Osteoblast (primary cell): Measurements from ENCODE around the gene MINK1. TPM values are rescaled to one million over a fixed set of nuclear protein-coding genes. Genes with fewer than 3 reads are reported as not detected.
A peak's percentile ranks its signal among the peaks of the same experiment; 100 is the strongest.

Experiments
- DNase-seq: peaks from one replicate; pipeline ENCODE4 v3.0.0; 2011; ENCODE audit warnings: low spot score, mixed read lengths; ENCODE audit not compliant: insufficient read length; ENCODE audit errors: missing footprints
- H2AFZ ChIP-seq: 2 replicates; pipeline ENCODE4 v1.6.0; 2011; ENCODE audit warnings: mild to moderate bottlenecking, low read length
- H3K27ac ChIP-seq: 2 replicates; pipeline ENCODE4 v1.5.1; 2011; ENCODE audit warnings: mild to moderate bottlenecking, low read depth, low read length, moderate library complexity
- H3K27me3 ChIP-seq: 2 replicates; pipeline ENCODE4 v1.6.0; 2012; ENCODE audit warnings: mild to moderate bottlenecking, control low read depth, inconsistent platforms, low read length, moderate library complexity; ENCODE audit not compliant: insufficient read depth
- H3K36me3 ChIP-seq: 2 replicates; pipeline ENCODE4 v1.5.1; 2011; ENCODE audit warnings: mild to moderate bottlenecking, low read length, control low read depth, moderate library complexity; ENCODE audit not compliant: insufficient read depth
- H3K4me1 ChIP-seq: 2 replicates; pipeline ENCODE4 v1.5.1; 2011; ENCODE audit warnings: mild to moderate bottlenecking, low read length, control low read depth, moderate library complexity; ENCODE audit not compliant: insufficient read depth
- H3K4me2 ChIP-seq: 2 replicates; pipeline ENCODE4 v1.6.0; 2011; ENCODE audit warnings: mild to moderate bottlenecking, low read length; ENCODE audit not compliant: insufficient read depth
- H3K4me3 ChIP-seq: fragments of 200-600 bp; sonication (generic); 3 replicates; pipeline ENCODE4 v1.5.1; 2012; ENCODE audit warnings: mild to moderate bottlenecking, low read length, inconsistent platforms; ENCODE audit not compliant: insufficient read depth
- H3K79me2 ChIP-seq: 2 replicates; pipeline ENCODE4 v1.6.0; 2012; ENCODE audit warnings: mild to moderate bottlenecking, low read length, control low read depth, inconsistent platforms; ENCODE audit not compliant: insufficient read depth
- H3K9me3 ChIP-seq: 2 replicates; pipeline ENCODE4 v1.5.1; 2011; ENCODE audit warnings: low read depth, low read length, control low read depth
- H4K20me1 ChIP-seq: 2 replicates; pipeline ENCODE4 v1.6.0; 2012; ENCODE audit warnings: mild to moderate bottlenecking, low read length, control low read depth; ENCODE audit not compliant: insufficient read depth
- CTCF ChIP-seq: IDR thresholded peaks from 2 replicates; pipeline ENCODE4 v1.5.1; 2011; ENCODE audit warnings: mild to moderate bottlenecking, low read depth, low read length, moderate library complexity; ENCODE audit errors: extremely low read depth
- total RNA-seq: library from RNA; depleted of rRNA; stranded (reverse); fragments of >200 nt; gene quantifications from 2 replicates; pipeline ENCODE4 v1.2.3, GENCODE V29; 2012

MINK1 gene
- total RNA-seq, 1 donor = 34.4 TPM

- peaks cover 8% of the 10 kb centered on the region for H4K20me1 ChIP-seq
- no peak overlapping the region for H3K4me3 ChIP-seq
- peak; percentile 14 for DNase-seq
- H3K4me1 ChIP-seq = peaks cover 7% of the 10 kb centered on the region
- H2AFZ ChIP-seq = no peak overlapping the region
- TF ChIP-seq CTCF = no peak
- H3K36me3 ChIP-seq = peaks cover 18% of the 10 kb centered on the region
- no peaks in the 10 kb centered on the region for H3K9me3 ChIP-seq
- no peak overlapping the region for H3K27ac ChIP-seq
- H3K27me3 ChIP-seq = no peaks in the 10 kb centered on the region
- H3K79me2 ChIP-seq = peaks cover 22% of the 10 kb centered on the region
- H3K4me2 ChIP-seq = no peak overlapping the region
Measured at GRCh38 chr17:4800462-4801196, 32.5 kb upstream of the MINK1 start.

DNA sequence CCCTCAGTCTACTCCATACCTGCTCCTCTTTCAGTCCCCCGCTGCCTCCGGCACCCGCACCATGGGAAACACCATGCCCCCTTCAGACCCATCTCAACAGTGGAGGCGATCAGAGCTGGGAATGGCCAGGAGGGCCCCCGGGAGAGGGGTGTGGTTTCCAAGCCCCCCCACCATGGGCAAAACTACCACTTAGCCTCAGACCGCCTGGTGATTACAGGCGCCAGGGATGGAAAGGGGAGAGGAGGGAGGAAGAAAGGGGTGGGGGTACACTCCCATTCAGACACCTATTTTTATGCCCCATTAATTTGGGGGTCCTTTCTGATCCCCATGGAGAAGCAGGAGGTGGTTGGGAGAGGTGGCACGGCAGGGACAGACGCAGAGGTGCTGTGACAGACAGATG, 30.9 kb upstream of the MINK1 start, which contains the start of gene C17orf114:
C17orf114 (minus strand) TSS at position 101 of the 400 bp plus-strand sequence.
- DNase-seq = peak; percentile 46

DNA sequence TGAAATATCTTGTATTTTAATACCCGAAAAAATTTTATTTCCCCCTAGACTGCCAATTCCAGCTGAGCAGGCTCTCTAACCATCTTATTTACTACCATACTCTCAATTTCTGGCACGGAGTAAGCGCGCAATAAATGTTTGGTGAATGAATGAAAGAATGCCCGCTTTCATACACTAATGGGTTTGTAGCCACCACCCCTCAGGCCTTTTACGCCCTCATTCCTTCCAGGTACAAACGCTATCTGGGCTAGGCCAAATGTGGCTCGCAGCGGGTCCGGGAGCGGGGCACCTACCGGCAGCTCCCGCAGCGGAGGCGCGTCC, 26.7 kb upstream of the MINK1 start:
- peaks cover 3% of the 10 kb centered on the region for H3K79me2 ChIP-seq
- H3K4me2 ChIP-seq = peak overlapping the region; percentile 93
- peaks cover 13% of the 10 kb centered on the region for H3K4me1 ChIP-seq
- no peaks in the 10 kb centered on the region for H3K27me3 ChIP-seq
- H2AFZ ChIP-seq = peak overlapping the region; percentile 88
- no peak for DNase-seq
- peak overlapping the region; percentile 81 for H3K4me3 ChIP-seq
- peaks cover 23% of the 10 kb centered on the region for H3K36me3 ChIP-seq
- no peaks in the 10 kb centered on the region for H4K20me1 ChIP-seq
- H3K9me3 ChIP-seq = no peaks in the 10 kb centered on the region
- no peak for TF ChIP-seq CTCF
- no peak overlapping the region for H3K27ac ChIP-seq

More for the DNA sequence above, 30.9 kb upstream of the MINK1 start, which contains the start of gene C17orf114:
- no peaks in the 10 kb centered on the region for H3K9me3 ChIP-seq
- no peak within 1 kb of the TSS for H2AFZ ChIP-seq
- no peak within 1 kb of the TSS for H3K4me2 ChIP-seq
- no peak within 1 kb of the TSS for H3K27ac ChIP-seq
- no peak for TF ChIP-seq CTCF
- H3K79me2 ChIP-seq = peaks cover 9% of the 10 kb centered on the region
- no peaks in the 10 kb centered on the region for H3K27me3 ChIP-seq
- peaks cover 2% of the 10 kb centered on the region for H4K20me1 ChIP-seq
- H3K4me3 ChIP-seq = no peak within 1 kb of the TSS
- peaks cover 6% of the 10 kb centered on the region for H3K4me1 ChIP-seq
- peaks cover 18% of the 10 kb centered on the region for H3K36me3 ChIP-seq

DNA sequence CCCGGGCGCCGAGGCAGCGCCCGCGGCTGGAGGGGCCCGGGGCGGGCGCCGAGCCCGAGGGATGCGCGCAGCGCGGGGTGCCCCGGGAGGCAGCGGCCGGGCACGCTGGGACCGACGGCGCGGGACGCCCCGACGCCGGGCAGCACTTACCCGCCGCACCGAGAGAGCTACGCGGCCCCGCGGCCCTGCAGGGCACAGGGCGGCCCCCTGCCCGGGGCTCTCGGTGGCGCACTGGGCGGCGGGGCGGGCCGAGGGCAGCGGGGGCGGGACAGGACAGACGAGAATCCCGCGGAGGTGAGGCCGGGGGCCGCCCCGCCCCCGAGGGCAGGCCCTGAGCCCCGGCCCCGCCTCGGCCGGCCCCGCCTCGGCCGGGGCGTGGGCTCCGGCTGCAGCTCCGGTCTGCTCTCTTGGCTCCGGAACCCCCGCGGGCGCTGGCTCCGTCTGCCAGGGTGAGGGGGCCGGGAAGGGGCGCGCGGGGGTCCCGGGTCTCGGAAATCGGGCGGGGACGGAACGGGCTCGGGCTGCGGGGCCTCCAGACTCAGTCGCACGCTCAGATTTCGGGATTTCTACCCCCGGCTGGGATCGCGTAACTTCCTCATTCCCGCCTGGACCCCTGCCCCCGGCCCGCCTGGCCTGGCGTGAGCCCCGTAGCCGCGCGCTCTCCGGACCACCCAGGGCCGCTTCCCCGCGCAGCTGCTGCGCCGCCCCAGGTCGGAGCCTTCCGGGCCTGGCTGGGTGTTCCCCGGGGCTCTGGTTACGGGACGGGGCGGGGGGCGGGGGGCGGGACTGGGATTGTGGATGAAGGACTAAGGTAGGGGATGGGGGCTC, 26.1 kb upstream of the MINK1 start, which contains the start of gene PLD2:
PLD2 (plus strand) TSS at position 376 of the 828 bp plus-strand sequence. CDS start 621 bp downstream, outside the sequence.
- Histone ChIP-seq H3K4me2 (peak within 1 kb of the TSS; percentile 93), H2AFZ (peak within 1 kb of the TSS; percentile 88), H3K9me3 (no peaks in the 10 kb centered on the region), H3K27ac (peak within 1 kb of the TSS; percentile 17), H3K4me3 (peak within 1 kb of the TSS; percentile 81), H4K20me1 (no peaks in the 10 kb centered on the region), H3K79me2 (peaks cover 3% of the 10 kb centered on the region), H3K4me1 (peaks cover 13% of the 10 kb centered on the region), H3K27me3 (no peaks in the 10 kb centered on the region), H3K36me3 (peaks cover 23% of the 10 kb centered on the region)
- TF ChIP-seq CTCF = no peak
- peak; percentile 100 for DNase-seq
